Endodermal cell (in vitro differentiated cells): Measurements from ENCODE around the gene AQP5. TPM values are rescaled to one million over a fixed set of nuclear protein-coding genes. Genes with fewer than 3 reads are reported as not detected.
A peak's percentile ranks its signal among the peaks of the same experiment; 100 is the strongest.

Experiments used
- DNase-seq: peaks from one replicate; pipeline ENCODE4 v3.0.0-alpha.2; 2017
- H3K27ac ChIP-seq: 2 replicates; pipeline ENCODE4 v1.5.1; 2013; ENCODE audit warnings: mild to moderate bottlenecking, low read depth, low read length, moderate library complexity
- H3K27me3 ChIP-seq: 2 replicates; pipeline ENCODE4 v1.6.1; 2013; ENCODE audit warnings: mild to moderate bottlenecking, low read length, moderate library complexity; ENCODE audit not compliant: insufficient read depth, control insufficient read depth, poor library complexity, severe bottlenecking
- H3K36me3 ChIP-seq: 2 replicates; pipeline ENCODE4 v1.7.0; 2013; ENCODE audit warnings: mild to moderate bottlenecking, low read length, moderate library complexity; ENCODE audit not compliant: control insufficient read depth, insufficient read depth
- H3K4me1 ChIP-seq: one replicate; pipeline ENCODE4 v1.7.0; 2013; ENCODE audit warnings: low read length; ENCODE audit not compliant: control insufficient read depth, insufficient read depth
- H3K4me3 ChIP-seq: 2 replicates; pipeline ENCODE4 v1.5.1; 2013; ENCODE audit warnings: mild to moderate bottlenecking, low read length, moderate library complexity
- H3K9ac ChIP-seq: 2 replicates; pipeline ENCODE4 v1.6.1; 2013; ENCODE audit warnings: mild to moderate bottlenecking, low read length, moderate library complexity; ENCODE audit not compliant: poor library complexity, severe bottlenecking; ENCODE audit errors: extremely low read depth
- H3K9me3 ChIP-seq: 2 replicates; pipeline ENCODE4 v1.6.1; 2013; ENCODE audit warnings: mild to moderate bottlenecking, low read length, moderate library complexity; ENCODE audit not compliant: control insufficient read depth
- H3K27ac Mint-ChIP-seq: 2 replicates; pipeline ENCODE4 v1.8.0; 2020; ENCODE audit warnings: mixed read lengths
- H3K27me3 Mint-ChIP-seq: 2 replicates; pipeline ENCODE4 v1.8.0; 2021; ENCODE audit warnings: mild to moderate bottlenecking, mixed read lengths; ENCODE audit not compliant: insufficient read depth
- H3K36me3 Mint-ChIP-seq: 2 replicates; pipeline ENCODE4 v1.8.0; 2020; ENCODE audit warnings: low read depth, mixed read lengths
- H3K4me1 Mint-ChIP-seq: 2 replicates; pipeline ENCODE4 v1.8.0; 2020; ENCODE audit warnings: mixed read lengths
- H3K4me3 Mint-ChIP-seq: 2 replicates; pipeline ENCODE4 v1.8.0; 2020; ENCODE audit warnings: mild to moderate bottlenecking, moderate library complexity, mixed read lengths
- H3K9me3 Mint-ChIP-seq: 2 replicates; pipeline ENCODE4 v1.8.0; 2020; ENCODE audit warnings: mild to moderate bottlenecking, mixed read lengths
- WGBS, 2 experiments: methylation state at CpG; one replicate each; pipeline versions ENCODE4 v1.1.5 to v1.1.7; 2013; ENCODE audit warnings: missing lambda C conversion rate in 2 of 2, mixed read lengths in 1 of 2; ENCODE audit not compliant: insufficient coverage in 1 of 2, insufficient read length in 1 of 2; 5-methylcytosine and 5-hydroxymethylcytosine counted together
- total RNA-seq, 2 donors: library from RNA; stranded (reverse); fragmentation: NEBNext Ultra II Directional in 1 of 2; extraction: Animal tissue kit (Norgen Biotek cat#: 25700) in 1 of 2; gene quantifications; 2 replicates in 1 of 2; 3 replicates in 1 of 2; pipeline ENCODE4 v1.2.1, GENCODE V29; 2021
- TF ChIP-seq, protein P1 (sequence below): fragments of 200-600 bp; sonication (generic); conservative IDR thresholded peaks from 2 replicates; pipeline ENCODE4 v1.5.0; 2021; ENCODE audit warnings: antibody characterized with exemption, mild to moderate bottlenecking

The AQP5 gene
- total RNA-seq, 2 donors from 2014 or later, result 0.62 to 0.77 TPM

DNA sequence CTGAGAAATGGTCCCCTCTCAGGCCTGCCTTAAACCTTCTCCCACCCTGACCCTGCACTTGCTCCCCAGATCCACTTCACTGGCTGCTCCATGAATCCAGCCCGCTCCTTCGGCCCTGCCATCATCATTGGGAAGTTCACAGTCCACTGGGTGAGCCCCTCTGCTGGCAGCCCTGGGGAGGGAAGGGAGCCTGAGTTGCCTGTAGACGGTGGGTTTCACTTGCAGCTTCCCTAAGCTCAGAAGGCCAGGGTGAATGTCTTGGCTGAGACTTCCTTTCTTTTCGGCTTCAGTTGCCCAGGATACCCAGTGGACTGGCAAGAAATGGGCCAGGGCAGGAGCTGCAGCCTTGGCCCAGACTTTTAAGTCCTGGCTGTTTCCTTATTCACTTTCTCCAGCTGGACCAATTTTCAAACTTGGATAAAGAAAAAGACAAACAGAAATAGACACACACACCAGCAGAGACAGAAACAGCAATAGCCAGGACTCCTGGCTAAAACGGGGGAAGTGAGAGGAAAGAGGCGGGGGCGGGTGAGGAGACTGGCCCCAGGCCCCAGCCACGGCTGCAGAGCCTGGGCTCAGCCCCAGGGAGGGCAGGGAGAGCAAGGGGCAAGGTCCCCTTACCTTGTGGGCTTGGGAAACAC is 13.1 kb downstream of the AQP5 start:
- peaks cover 17% of the 10 kb centered on the region for H3K4me1 Mint-ChIP-seq
- peaks cover 17% of the 10 kb centered on the region for H3K27me3 Mint-ChIP-seq
- Histone ChIP-seq H3K36me3 (no peaks in the 10 kb centered on the region), H3K9me3 (no peaks in the 10 kb centered on the region), H3K4me1 (peaks cover 3% of the 10 kb centered on the region), H3K27ac (no peak overlapping the region), H3K27me3 (peaks cover 17% of the 10 kb centered on the region), H3K4me3 (no peak overlapping the region), H3K9ac (no peak overlapping the region)
- H3K9me3 Mint-ChIP-seq, result no peaks in the 10 kb centered on the region
- H3K4me3 Mint-ChIP-seq, result no peak overlapping the region
- H3K36me3 Mint-ChIP-seq, result no peaks in the 10 kb centered on the region
- WGBS, 2 experiments, result 90 to 100% methylated on average over 1 to 8 of the region's 8 CpGs
- DNase-seq, result peak; percentile 66
- TF ChIP-seq, protein P1, sequence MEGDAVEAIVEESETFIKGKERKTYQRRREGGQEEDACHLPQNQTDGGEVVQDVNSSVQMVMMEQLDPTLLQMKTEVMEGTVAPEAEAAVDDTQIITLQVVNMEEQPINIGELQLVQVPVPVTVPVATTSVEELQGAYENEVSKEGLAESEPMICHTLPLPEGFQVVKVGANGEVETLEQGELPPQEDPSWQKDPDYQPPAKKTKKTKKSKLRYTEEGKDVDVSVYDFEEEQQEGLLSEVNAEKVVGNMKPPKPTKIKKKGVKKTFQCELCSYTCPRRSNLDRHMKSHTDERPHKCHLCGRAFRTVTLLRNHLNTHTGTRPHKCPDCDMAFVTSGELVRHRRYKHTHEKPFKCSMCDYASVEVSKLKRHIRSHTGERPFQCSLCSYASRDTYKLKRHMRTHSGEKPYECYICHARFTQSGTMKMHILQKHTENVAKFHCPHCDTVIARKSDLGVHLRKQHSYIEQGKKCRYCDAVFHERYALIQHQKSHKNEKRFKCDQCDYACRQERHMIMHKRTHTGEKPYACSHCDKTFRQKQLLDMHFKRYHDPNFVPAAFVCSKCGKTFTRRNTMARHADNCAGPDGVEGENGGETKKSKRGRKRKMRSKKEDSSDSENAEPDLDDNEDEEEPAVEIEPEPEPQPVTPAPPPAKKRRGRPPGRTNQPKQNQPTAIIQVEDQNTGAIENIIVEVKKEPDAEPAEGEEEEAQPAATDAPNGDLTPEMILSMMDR, result no peak
- no peak overlapping the region for H3K27ac Mint-ChIP-seq

DNA sequence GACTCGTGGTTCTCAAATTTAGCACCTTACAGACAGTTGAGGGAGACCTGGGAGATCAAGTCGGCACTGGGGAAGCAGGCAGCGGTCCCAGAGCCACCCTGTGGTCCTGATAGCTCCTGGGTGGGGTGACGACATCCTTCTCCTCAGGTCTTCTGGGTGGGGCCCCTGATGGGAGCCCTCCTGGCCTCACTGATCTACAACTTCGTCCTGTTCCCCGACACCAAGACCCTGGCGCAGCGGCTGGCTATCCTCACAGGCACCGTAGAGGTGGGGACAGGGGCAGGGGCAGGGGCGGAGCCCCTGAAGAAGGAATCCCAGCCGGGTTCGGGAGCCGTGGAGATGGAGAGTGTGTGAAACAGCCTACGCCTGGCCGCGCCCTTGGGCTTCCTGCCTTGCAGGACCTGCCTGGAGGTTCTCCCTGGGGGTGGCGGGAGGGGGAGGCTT is 13.7 kb downstream of the AQP5 start:
- H3K27me3 ChIP-seq, result peaks cover 11% of the 10 kb centered on the region
- Mint-ChIP-seq H3K36me3 (no peaks in the 10 kb centered on the region), H3K27me3 (peaks cover 17% of the 10 kb centered on the region), H3K4me3 (no peak overlapping the region), H3K27ac (no peak overlapping the region), H3K9me3 (no peaks in the 10 kb centered on the region), H3K4me1 (peaks cover 20% of the 10 kb centered on the region)
- DNase-seq, result peak; percentile 78
- H3K4me3 ChIP-seq, result no peak overlapping the region
- no peak overlapping the region for H3K9ac ChIP-seq
- 82 to 86% methylated on average over 1 to 17 of the region's 17 CpGs for WGBS, 2 experiments
- peaks cover 3% of the 10 kb centered on the region for H3K4me1 ChIP-seq
- no peaks in the 10 kb centered on the region for H3K9me3 ChIP-seq
- TF ChIP-seq, protein P1, result no peak
- H3K27ac ChIP-seq, result no peak overlapping the region
- H3K36me3 ChIP-seq, result no peaks in the 10 kb centered on the region

DNA sequence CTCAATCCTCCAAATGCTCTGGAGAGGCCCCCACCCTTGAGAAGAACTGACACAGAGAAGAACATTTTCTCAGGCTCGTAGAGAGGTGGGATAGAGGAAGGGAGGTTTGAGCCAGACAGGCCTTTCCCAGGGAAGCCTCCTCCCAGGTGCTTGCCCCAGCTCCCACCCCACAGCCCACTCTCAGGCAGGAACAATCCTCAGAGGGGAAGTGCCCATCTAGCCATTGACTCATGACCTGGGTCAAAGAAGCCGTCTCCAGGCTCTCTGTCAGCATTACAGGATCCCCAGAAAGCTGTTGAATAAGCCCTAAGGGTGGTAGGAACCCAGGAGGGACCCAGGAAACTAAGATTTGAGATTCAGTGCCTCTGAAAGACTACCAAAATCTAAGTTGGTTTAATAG is 14.9 kb downstream of the AQP5 start:
- no peak overlapping the region for H3K4me3 ChIP-seq
- no peaks in the 10 kb centered on the region for H3K9me3 Mint-ChIP-seq
- no peaks in the 10 kb centered on the region for H3K9me3 ChIP-seq
- no peak overlapping the region for H3K27ac ChIP-seq
- no peak overlapping the region for H3K4me3 Mint-ChIP-seq
- H3K27ac Mint-ChIP-seq, result no peak overlapping the region
- H3K36me3 Mint-ChIP-seq, result no peaks in the 10 kb centered on the region
- peaks cover 31% of the 10 kb centered on the region for H3K4me1 Mint-ChIP-seq
- H3K9ac ChIP-seq, result no peak overlapping the region
- peaks cover 17% of the 10 kb centered on the region for H3K27me3 Mint-ChIP-seq
- H3K4me1 ChIP-seq, result peaks cover 3% of the 10 kb centered on the region
- TF ChIP-seq, protein P1, result no peak
- WGBS, 2 experiments, result 80 to 88% methylated on average over 1 to 2 of the region's 2 CpGs
- H3K27me3 ChIP-seq, result no peaks in the 10 kb centered on the region
- no peaks in the 10 kb centered on the region for H3K36me3 ChIP-seq
- DNase-seq, result no peak
